H1 (cell line): ENCODE results near the gene PDE4D. TPM values are rescaled to one million over a fixed set of nuclear protein-coding genes. Genes with fewer than 3 reads are reported as not detected.

ENCODE experiments used
- CTCF ChIA-PET: fragments of 300-600 bp; sonication (Branson Sonifier 250); formaldehyde crosslinking; loops from one replicate; lab custom pipeline; 2021; ENCODE audit not compliant: partially characterized antibody; lab: Charles Lee
- POLR2A ChIA-PET: fragments of 300-600 bp; sonication (Branson Sonifier 250); formaldehyde crosslinking; loops from one replicate; lab custom pipeline; 2021; ENCODE audit warnings: inconsistent platforms; ENCODE audit not compliant: partially characterized antibody; lab: Charles Lee
- DNase-seq, 2 experiments: peaks; one replicate each; pipeline versions ENCODE4 v3.0.0 to v3.0.0-alpha.2; 2010 to 2022; ENCODE audit warnings: low spot score in 2 of 2, low read depth in 1 of 2, mixed read lengths in 1 of 2
- FAIRE-seq: peaks from 2 replicates; lab custom pipeline; 2011; peaks lifted over from hg19 to GRCh38; lab: Jason Lieb, UNC
- H2AFZ ChIP-seq: 2 replicates; pipeline ENCODE4 v1.8.1; 2012; ENCODE audit warnings: low read length, inconsistent platforms
- H2AK5ac ChIP-seq: 2 replicates; pipeline ENCODE4 v1.6.1; 2013; ENCODE audit warnings: low read depth, low read length
- H2BK120ac ChIP-seq: replicated peaks from 2 replicates; pipeline ENCODE3; 2013; ENCODE audit warnings: low read depth, low read length, inconsistent platforms
- H2BK12ac ChIP-seq: 2 replicates; pipeline ENCODE4 v1.6.1; 2013; ENCODE audit warnings: low read depth, low read length
- H2BK15ac ChIP-seq: 2 replicates; pipeline ENCODE4 v1.6.1; 2013; ENCODE audit warnings: low read length
- H2BK20ac ChIP-seq: 2 replicates; pipeline ENCODE4 v1.6.1; 2013; ENCODE audit warnings: low read length
- H2BK5ac ChIP-seq: 2 replicates; pipeline ENCODE4 v1.6.1; 2013; ENCODE audit warnings: low read depth, low read length
- H3K14ac ChIP-seq: 2 replicates; pipeline ENCODE4 v1.6.1; 2013; ENCODE audit warnings: inconsistent platforms; ENCODE audit not compliant: insufficient read length
- H3K18ac ChIP-seq: 2 replicates; pipeline ENCODE4 v1.6.1; 2013; ENCODE audit warnings: low read length; ENCODE audit errors: extremely low read depth
- H3K23ac ChIP-seq: 2 replicates; pipeline ENCODE4 v1.6.1; 2013; ENCODE audit warnings: inconsistent platforms; ENCODE audit not compliant: insufficient read length
- H3K23me2 ChIP-seq: 2 replicates; pipeline ENCODE4 v1.6.1; 2013; ENCODE audit warnings: low read depth, low read length
- H3K27ac ChIP-seq: 2 replicates; pipeline ENCODE4 v1.6.1; 2011; ENCODE audit warnings: low read depth, low read length, inconsistent platforms
- H3K27me3 ChIP-seq, 4 experiments: replicated peaks in 1 of 4; 1 replicate in 1 of 4; 2 replicates in 3 of 4; pipeline versions ENCODE4 v1.6.1 to v1.8.1; 2011 to 2013; ENCODE audit warnings: low read length in 3 of 4, mild to moderate bottlenecking in 3 of 4, inconsistent platforms in 2 of 4, mixed read lengths in 2 of 4, moderate library complexity in 1 of 4; ENCODE audit not compliant: control insufficient read depth in 3 of 4, insufficient read depth in 3 of 4; ENCODE audit errors: extremely low read depth in 1 of 4
- H3K36me3 ChIP-seq, 4 experiments: 2 replicates each; pipeline versions ENCODE4 v1.6.1 to v1.8.1; 2011 to 2013; ENCODE audit warnings: mild to moderate bottlenecking in 4 of 4, low read length in 3 of 4, moderate library complexity in 2 of 4, control low read depth in 1 of 4, inconsistent platforms in 1 of 4; ENCODE audit not compliant: insufficient read depth in 4 of 4, control insufficient read depth in 2 of 4
- H3K4ac ChIP-seq: replicated peaks from 2 replicates; pipeline ENCODE3; 2013; ENCODE audit warnings: low read length, low read depth, mixed read lengths, inconsistent platforms; ENCODE audit not compliant: insufficient read length
- H3K4me1 ChIP-seq, 4 experiments: replicated peaks in 1 of 4; 1 replicate in 1 of 4; 2 replicates in 3 of 4; pipeline versions ENCODE4 v1.6.1 to v1.8.1; 2011 to 2013; ENCODE audit warnings: low read length in 3 of 4, inconsistent platforms in 2 of 4, mixed read lengths in 1 of 4; ENCODE audit not compliant: insufficient read depth in 4 of 4, control insufficient read depth in 3 of 4
- H3K4me2 ChIP-seq, 2 experiments: 2 replicates each; pipeline versions ENCODE4 v1.6.1 to v1.8.1; 2011 to 2013; ENCODE audit warnings: low read depth in 2 of 2, low read length in 2 of 2, control low read depth in 1 of 2, inconsistent platforms in 1 of 2, mild to moderate bottlenecking in 1 of 2; ENCODE audit not compliant: insufficient read depth in 1 of 2
- H3K4me3 ChIP-seq, 4 experiments: fragments of 200-600, 300-600 bp in 1 of 4; sonication (generic), shearing (Covaris generic), sonication (Bioruptor Twin) in 1 of 4; 2 replicates each; pipeline versions ENCODE4 v1.5.1 to v1.8.1; 2011 to 2016; ENCODE audit warnings: low read length in 4 of 4, low read depth in 3 of 4, control low read depth in 2 of 4, inconsistent platforms in 2 of 4, mild to moderate bottlenecking in 2 of 4, mixed read lengths in 1 of 4, moderate library complexity in 1 of 4; ENCODE audit not compliant: insufficient read depth in 2 of 4; ENCODE audit errors: extremely low read depth in 1 of 4
- H3K56ac ChIP-seq: replicated peaks from 2 replicates; pipeline ENCODE3; 2013; ENCODE audit warnings: low read depth, mild to moderate bottlenecking, mixed read lengths, low read length, inconsistent platforms; ENCODE audit not compliant: insufficient read length
- H3K79me1 ChIP-seq: 2 replicates; pipeline ENCODE4 v1.6.1; 2013; ENCODE audit warnings: low read depth, low read length, control low read depth
- H3K79me2 ChIP-seq, 2 experiments: 2 replicates each; pipeline versions ENCODE4 v1.6.1 to v1.8.1; 2012 to 2013; ENCODE audit warnings: low read length in 2 of 2, mild to moderate bottlenecking in 2 of 2, inconsistent platforms in 1 of 2; ENCODE audit not compliant: insufficient read depth in 2 of 2, control insufficient read depth in 1 of 2
- H3K9ac ChIP-seq, 4 experiments: replicated peaks in 1 of 4; 1 replicate in 1 of 4; 2 replicates in 3 of 4; pipeline versions ENCODE4 v1.6.1 to v1.8.1; 2011 to 2013; ENCODE audit warnings: low read depth in 3 of 4, low read length in 3 of 4, control low read depth in 2 of 4, mild to moderate bottlenecking in 2 of 4, moderate library complexity in 2 of 4, inconsistent platforms in 1 of 4; ENCODE audit errors: extremely low read depth in 1 of 4
- H3K9me3 ChIP-seq, 2 experiments: 2 replicates each; pipeline versions ENCODE4 v1.6.1 to v1.8.1; 2012 to 2013; ENCODE audit warnings: mild to moderate bottlenecking in 2 of 2, moderate library complexity in 2 of 2, control low read depth in 1 of 2, inconsistent platforms in 1 of 2, low read depth in 1 of 2, low read length in 1 of 2, mixed read lengths in 1 of 2; ENCODE audit not compliant: insufficient read depth in 2 of 2
- H4K20me1 ChIP-seq, 2 experiments: replicated peaks in 1 of 2; 2 replicates each; pipeline versions ENCODE3 to v1.8.1; 2011 to 2013; ENCODE audit warnings: inconsistent platforms in 2 of 2, low read length in 2 of 2, mild to moderate bottlenecking in 1 of 2; ENCODE audit not compliant: insufficient read depth in 2 of 2, control insufficient read depth in 1 of 2
- H4K5ac ChIP-seq: 2 replicates; pipeline ENCODE4 v1.6.1; 2013; ENCODE audit warnings: low read length, low read depth, mixed read lengths, inconsistent platforms; ENCODE audit not compliant: insufficient read length
- H4K8ac ChIP-seq: 2 replicates; pipeline ENCODE4 v1.8.0; 2013; ENCODE audit warnings: mild to moderate bottlenecking, moderate library complexity, low read length, inconsistent platforms; ENCODE audit not compliant: insufficient read depth; ENCODE audit errors: extremely low read depth
- H4K91ac ChIP-seq: replicated peaks from 2 replicates; pipeline ENCODE3; 2013; ENCODE audit warnings: low read length, mixed read lengths, inconsistent platforms; ENCODE audit not compliant: insufficient read length
- ATF3 ChIP-seq: IDR thresholded peaks from 2 replicates; pipeline ENCODE4 v1.6.1; 2011; ENCODE audit warnings: low read depth, mild to moderate bottlenecking, low read length; ENCODE audit not compliant: insufficient read depth
- BRCA1 ChIP-seq: IDR thresholded peaks from 2 replicates; pipeline ENCODE4 v1.6.1; 2012; ENCODE audit warnings: low read depth, low read length, improper control_type of control experiment
- CEBPB ChIP-seq: IDR thresholded peaks from 2 replicates; pipeline ENCODE4 v1.6.1; 2012; ENCODE audit warnings: low read depth, low read length
- GABPA ChIP-seq: IDR thresholded peaks from 2 replicates; pipeline ENCODE4 v1.6.1; 2011; ENCODE audit warnings: mild to moderate bottlenecking, low read length, moderate library complexity, borderline replicate concordance; ENCODE audit not compliant: insufficient read depth
- HDAC6 ChIP-seq: IDR thresholded peaks from one replicate; pipeline ENCODE4 v1.7.1; 2012; ENCODE audit warnings: low read depth, mild to moderate bottlenecking, inconsistent platforms, low read length, moderate library complexity
- MAFK ChIP-seq: IDR thresholded peaks from 2 replicates; pipeline ENCODE4 v1.6.1; 2012; ENCODE audit warnings: low read depth, mild to moderate bottlenecking, improper control_type of control experiment, low read length
- PHF8 ChIP-seq: fragments of 200-600 bp; sonication (generic); conservative IDR thresholded peaks from 2 replicates; pipeline ENCODE4 v1.7.1; 2012; ENCODE audit warnings: low read depth, mild to moderate bottlenecking, inconsistent platforms, low read length, moderate library complexity
- SIN3A ChIP-seq, 2 experiments: IDR thresholded peaks in 1 of 2; conservative IDR thresholded peaks in 1 of 2; 2 replicates each; pipeline ENCODE4 v1.6.1; 2011 to 2012; ENCODE audit warnings: low read length in 2 of 2, improper control_type of control experiment in 1 of 2, low read depth in 1 of 2, mild to moderate bottlenecking in 1 of 2
- TAF7 ChIP-seq: optimal IDR thresholded peaks from 2 replicates; pipeline ENCODE3; 2011; ENCODE audit warnings: low read depth, mild to moderate bottlenecking, inconsistent platforms, low read length, moderate library complexity, borderline replicate concordance
- TBP ChIP-seq: IDR thresholded peaks from 2 replicates; pipeline ENCODE4 v1.6.1; 2011; ENCODE audit warnings: low read depth, low read length, improper control_type of control experiment
- USF2 ChIP-seq: IDR thresholded peaks from 2 replicates; pipeline ENCODE4 v1.6.1; 2011; ENCODE audit warnings: low read length, improper control_type of control experiment
- WGBS, 2 experiments: shearing (Covaris generic) in 1 of 2; methylation state at CpG; one replicate each; pipeline versions ENCODE4 v1.1.6 to v1.1.7; 2013 to 2015; ENCODE audit warnings: low lambda C conversion rate in 2 of 2, mixed read lengths in 2 of 2, inconsistent platforms in 1 of 2, low coverage in 1 of 2, missing lambda C conversion rate in 1 of 2; ENCODE audit not compliant: insufficient replicate concordance in 2 of 2, insufficient coverage in 1 of 2, insufficient read length in 1 of 2; ENCODE audit errors: extremely low coverage in 1 of 2, missing lambda C conversion rate in 1 of 2; 5-methylcytosine and 5-hydroxymethylcytosine counted together
- polyA plus RNA-seq, 7 experiments: library from polyadenylated mRNA; depleted of rRNA in 3 of 7; stranded (reverse) in 5 of 7; unstranded in 2 of 7; fragments of >200 nt in 5 of 7; fragments of 200-250 nt in 2 of 7; gene quantifications; 1 replicate in 5 of 7; 2 replicates in 1 of 7; 4 replicates in 1 of 7; pipeline versions ENCODE4 v1.2.1 to v1.2.3, GENCODE V29; 2011 to 2013; ENCODE audit warnings: missing spikeins in 2 of 7, mixed read lengths in 2 of 7
- total RNA-seq: library from RNA; stranded (reverse); fragmentation: NEBNext Ultra II Directional; extraction: Animal tissue kit (Norgen Biotek cat#: 25700); gene quantifications from 2 replicates; pipeline ENCODE4 v1.2.1, GENCODE V29; 2021

PDE4D gene
- total and polyA plus RNA-seq, 2 of the 8 experiments (the other 6 are each of a cell fraction or from before 2014, with no cell fraction given) = 2.3 to 3.7 TPM

- Histone ChIP-seq H4K20me1 (no peaks in the 10 kb centered on the region), H3K27ac (no peak overlapping the region), H4K8ac (no peak overlapping the region), H2BK15ac (no peak overlapping the region), H2BK5ac (no peak overlapping the region), H3K4ac (no peak overlapping the region), H3K36me3 (no peaks in the 10 kb centered on the region), H4K91ac (no peak overlapping the region), H3K79me2 (no peaks in the 10 kb centered on the region), H2BK20ac (no peak overlapping the region), H2BK120ac (no peak overlapping the region), H3K4me1 (no peaks in the 10 kb centered on the region), H2AK5ac (no peak overlapping the region), H3K9ac (no peak overlapping the region), H3K23me2 (no peaks in the 10 kb centered on the region), H3K56ac (no peak overlapping the region), H3K23ac (no peak overlapping the region), H3K4me3 (no peak overlapping the region), H2AFZ (no peak overlapping the region), H3K4me2 (no peak overlapping the region), H2BK12ac (no peak overlapping the region), H3K14ac (no peak overlapping the region), H3K79me1 (no peaks in the 10 kb centered on the region), H3K27me3 (no peaks in the 10 kb centered on the region), H4K5ac (no peak overlapping the region), H3K18ac (no peak overlapping the region), H3K9me3 (no peaks in the 10 kb centered on the region)
- DNase-seq (no peak), FAIRE-seq (no peak)
- POLR2A ChIA-PET = no interaction called here
- WGBS, 2 experiments = 94% methylated on average over 1 of the region's 1 CpG; no CpG with 5 or more reads in 1 of the 2 experiments
- CTCF ChIA-PET = interaction anchor here (0.7 to 3.2 kb wide), 40 partner anchors 9 to 1421 kb away, joined by 3 to 28 read pairs (median 4); no protein-coding TSS in a partner anchor
- TF ChIP-seq GABPA (no peak), BRCA1 (no peak), HDAC6 (no peak), SIN3A (conservative IDR thresholded peaks at IDR 0.05 in 1 of 2, IDR thresholded peaks at IDR 0.05 in 1 of 2; ENCODE audit: low read depth in 1 of 2, low read length in 2 of 2) (no peak), TBP (no peak), CEBPB (no peak), TAF7 (no peak), PHF8 (no peak), ATF3 (no peak), USF2 (no peak), MAFK (no peak)
Observed at GRCh38 chr5:59497207-59497606, 396.3 kb downstream of the PDE4D start.
